HepG2 (cell line): ENCODE data around the gene PRM3. TPM values are rescaled to one million over a fixed set of nuclear protein-coding genes. Genes with fewer than 3 reads are reported as not detected.
A peak's percentile ranks its signal among the peaks of the same experiment; 100 is the strongest.

ENCODE experiments used
- ATAC-seq: fragments of 200-7000 bp; cut with Tn5 transposase; 3 replicates; pipeline ENCODE4 v1.9.1; 2020; ENCODE audit warnings: mild to moderate bottlenecking, moderate library complexity
- BruUV-seq: library from RNA; stranded (reverse); fragments of 400-500 nt; replicated peaks from 2 replicates; lab custom pipeline; 2021; lab: Mats Ljungman, UMichigan
- CTCF ChIA-PET: fragments of 300-600 bp; formaldehyde crosslinking; extraction: SDS; loops from one replicate; lab custom pipeline; 2021; ENCODE audit warnings: low total read pairs, inconsistent platforms, low intra/inter-chr PET ratio; lab: Yijun Ruan, JAX
- POLR2A ChIA-PET: fragments of 350-600 bp; sonication (Branson Sonifier 250); formaldehyde crosslinking; loops from one replicate; lab custom pipeline; 2020; ENCODE audit warnings: antibody characterized with exemption, inconsistent platforms; lab: Yijun Ruan, JAX
- DNase-seq: peaks from one replicate; pipeline ENCODE4 v3.0.0-alpha.2; 2015; ENCODE audit warnings: low spot score
- FAIRE-seq: peaks from 3 replicates; lab custom pipeline; 2011; peaks lifted over from hg19 to GRCh38; lab: Jason Lieb, UNC
- H2AFZ ChIP-seq: one replicate; pipeline ENCODE4 v1.6.1; 2011; ENCODE audit warnings: low read length, inconsistent platforms
- H3K27ac ChIP-seq: fragments of 300-600 bp; 3 replicates; pipeline ENCODE4 v1.8.0; 2011; ENCODE audit warnings: mixed run types, mild to moderate bottlenecking, mixed read lengths, low read length, inconsistent platforms; ENCODE audit not compliant: insufficient read depth; ENCODE audit errors: extremely low read length
- H3K27me3 ChIP-seq, 2 experiments: fragments of 200-600 bp in 1 of 2; 2 replicates in 1 of 2; 3 replicates in 1 of 2; pipeline versions ENCODE4 v1.6.0 to v1.8.0; 2011; ENCODE audit warnings: low read length in 2 of 2, mild to moderate bottlenecking in 2 of 2, moderate library complexity in 2 of 2, inconsistent platforms in 1 of 2; ENCODE audit not compliant: insufficient read depth in 2 of 2, control insufficient read depth in 1 of 2
- H3K36me3 ChIP-seq, 2 experiments: fragments of 200-600 bp in 1 of 2; replicated peaks in 1 of 2; 2 replicates in 1 of 2; 3 replicates in 1 of 2; pipeline versions ENCODE4 v1.5.1 to v1.8.0; 2011; ENCODE audit warnings: low read length in 2 of 2, inconsistent platforms in 1 of 2; ENCODE audit not compliant: insufficient read depth in 2 of 2, control insufficient read depth in 1 of 2
- H3K4me1 ChIP-seq: 2 replicates; pipeline ENCODE4 v1.5.1; 2012; ENCODE audit warnings: low read length, inconsistent platforms; ENCODE audit not compliant: insufficient read depth
- H3K4me2 ChIP-seq: 2 replicates; pipeline ENCODE4 v1.6.0; 2011; ENCODE audit warnings: low read depth, low read length, inconsistent platforms
- H3K4me3 ChIP-seq, 3 experiments: fragments of 200-600 bp in 1 of 3; sonication (generic), shearing (Covaris generic) in 1 of 3; replicated peaks in 1 of 3; 2 replicates each; pipeline ENCODE4 v1.5.1; 2011 to 2016; ENCODE audit warnings: low read length in 3 of 3, inconsistent platforms in 2 of 3, low read depth in 2 of 3, mild to moderate bottlenecking in 2 of 3, control low read depth in 1 of 3, mixed read lengths in 1 of 3; ENCODE audit not compliant: insufficient read depth in 1 of 3
- H3K79me2 ChIP-seq: one replicate; pipeline ENCODE4 v1.6.1; 2011; ENCODE audit warnings: low read length, inconsistent platforms; ENCODE audit not compliant: insufficient read depth
- H3K9ac ChIP-seq: 2 replicates; pipeline ENCODE4 v1.6.0; 2011; ENCODE audit warnings: mild to moderate bottlenecking, low read depth, low read length, inconsistent platforms; ENCODE audit not compliant: insufficient read depth
- H3K9me3 ChIP-seq: 2 replicates; pipeline ENCODE4 v1.5.1; 2012; ENCODE audit warnings: mild to moderate bottlenecking, low read length
- H4K20me1 ChIP-seq: 2 replicates; pipeline ENCODE4 v1.6.0; 2011; ENCODE audit warnings: inconsistent platforms, mild to moderate bottlenecking, low read length, moderate library complexity; ENCODE audit not compliant: insufficient read depth
- AHR ChIP-seq: IDR thresholded peaks from 2 replicates; pipeline ENCODE4 v1.6.1; 2018; ENCODE audit warnings: missing genetic modification reagents, missing compliant biosample characterization
- CEBPG ChIP-seq: IDR thresholded peaks from 2 replicates; pipeline ENCODE4 v1.6.1; 2016
- HMGXB4 ChIP-seq, 2 experiments: sonication (generic) in 1 of 2; formaldehyde crosslinking in 1 of 2; IDR thresholded peaks; 2 replicates each; pipeline versions ENCODE4 v1.4.0 to v1.6.1; 2018 to 2020; ENCODE audit warnings: missing genetic modification reagents in 2 of 2, borderline replicate concordance in 1 of 2, low read depth in 1 of 2, mild to moderate bottlenecking in 1 of 2, missing biosample characterization in 1 of 2
- IRF2 ChIP-seq: IDR thresholded peaks from 2 replicates; pipeline ENCODE4 v1.6.1; 2018; ENCODE audit warnings: missing genetic modification reagents, missing compliant biosample characterization
- LCORL ChIP-seq, 2 experiments: fragments of 450-650 bp in 1 of 2; sonication (generic) in 1 of 2; formaldehyde crosslinking in 1 of 2; IDR thresholded peaks; 2 replicates each; pipeline versions ENCODE4 v1.5.0 to v1.6.1; 2017 to 2020; ENCODE audit warnings: antibody characterized with exemption in 1 of 2, missing genetic modification reagents in 1 of 2
- SOX6 ChIP-seq, 2 experiments: fragments of 450-650 bp in 1 of 2; sonication (generic) in 1 of 2; formaldehyde crosslinking in 1 of 2; IDR thresholded peaks; 2 replicates each; pipeline versions ENCODE4 v1.4.0 to v1.6.1; 2017 to 2020; ENCODE audit warnings: antibody characterized with exemption in 1 of 2, mild to moderate bottlenecking in 1 of 2, missing genetic modification reagents in 1 of 2
- ZFP82 ChIP-seq: sonication (generic); formaldehyde crosslinking; IDR thresholded peaks from 2 replicates; pipeline ENCODE4 v1.5.1; 2020; ENCODE audit warnings: mild to moderate bottlenecking, missing genetic modification reagents, borderline replicate concordance
- ZFYVE20 ChIP-seq: sonication (generic); formaldehyde crosslinking; IDR thresholded peaks from 2 replicates; pipeline ENCODE4 v1.8.0; 2023; ENCODE audit warnings: low read depth, mild to moderate bottlenecking, moderate library complexity, missing genetic modification reagents, borderline replicate concordance
- ZNF205 ChIP-seq: IDR thresholded peaks from 2 replicates; pipeline ENCODE4 v1.6.1; 2018; ENCODE audit warnings: missing biosample characterization, missing genetic modification reagents
- ZNF563 ChIP-seq: sonication (generic); formaldehyde crosslinking; IDR thresholded peaks from 2 replicates; pipeline ENCODE4 v1.8.0; 2022; ENCODE audit warnings: mild to moderate bottlenecking, moderate library complexity, missing genetic modification reagents
- ZNF709 ChIP-seq: sonication (generic); formaldehyde crosslinking; IDR thresholded peaks from 2 replicates; pipeline ENCODE4 v1.5.0; 2020; ENCODE audit warnings: mild to moderate bottlenecking, missing genetic modification reagents
- ZNF883 ChIP-seq: sonication (generic); formaldehyde crosslinking; IDR thresholded peaks from 2 replicates; pipeline ENCODE4 v1.5.1; 2020; ENCODE audit warnings: mild to moderate bottlenecking, missing genetic modification reagents; ENCODE audit errors: not compliant biosample characterization
- WGBS: methylation state at CpG from one replicate; pipeline ENCODE4 v1.1.6; 2017; ENCODE audit warnings: low lambda C conversion rate; 5-methylcytosine and 5-hydroxymethylcytosine counted together
- in situ Hi-C: cut with HindIII; loops from 2 replicates; pipeline ENCODE4 v1.10.0; 2017; ENCODE audit warnings: low pct_unique_long_range_greater_than_20kb; ENCODE audit not compliant: extremely low pct_ligation_motif_present
- intact Hi-C: fragments of 100-400 bp; cut with micrococcal nuclease; formaldehyde crosslinking; loops from one replicate; pipeline ENCODE4 v1.10.0; 2022; ENCODE audit not compliant: unreplicated experiment
- polyA plus RNA-seq, 8 experiments: library from polyadenylated mRNA; depleted of rRNA in 3 of 8; stranded (reverse) in 7 of 8; unstranded in 1 of 8; fragments of >200 nt; fragmentation: Illumina TruSeq in 4 of 8; extraction: Trizol in 4 of 8; gene quantifications; 2 replicates each; pipeline versions ENCODE4 v1.2.1 to v1.2.3, GENCODE V29; 2011 to 2016; ENCODE audit warnings: low read depth in 4 of 8, missing spikeins in 1 of 8, mixed read lengths in 1 of 8; ENCODE audit not compliant: insufficient read depth in 1 of 8
- total RNA-seq, 5 experiments: library from RNA; depleted of rRNA; stranded (reverse); fragments of >200 nt; fragmentation: Illumina TruSeq; extraction: Trizol; gene quantifications; 2 replicates each; pipeline ENCODE4 v1.2.3, GENCODE V29; 2016; ENCODE audit warnings: low read depth in 1 of 5
- TF ChIP-seq, protein P1 (sequence below): sonication (generic); formaldehyde crosslinking; IDR thresholded peaks from 2 replicates; pipeline ENCODE4 v1.4.0; 2020; ENCODE audit warnings: missing genetic modification reagents, mild to moderate bottlenecking, borderline replicate concordance
- TF ChIP-seq, protein P2 (sequence below): sonication (generic); formaldehyde crosslinking; IDR thresholded peaks from 2 replicates; pipeline ENCODE4 v1.5.1; 2020; ENCODE audit warnings: missing genetic modification reagents, mild to moderate bottlenecking, borderline replicate concordance
- TF ChIP-seq, protein P3 (sequence below): sonication (generic); formaldehyde crosslinking; IDR thresholded peaks from 2 replicates; pipeline ENCODE4 v1.5.0; 2020; ENCODE audit warnings: mild to moderate bottlenecking, missing genetic modification reagents

The PRM3 gene
- total and polyA plus RNA-seq, 2 of the 13 experiments (the other 11 are each of a cell fraction or from before 2014, with no cell fraction given) = not detected

DNA sequence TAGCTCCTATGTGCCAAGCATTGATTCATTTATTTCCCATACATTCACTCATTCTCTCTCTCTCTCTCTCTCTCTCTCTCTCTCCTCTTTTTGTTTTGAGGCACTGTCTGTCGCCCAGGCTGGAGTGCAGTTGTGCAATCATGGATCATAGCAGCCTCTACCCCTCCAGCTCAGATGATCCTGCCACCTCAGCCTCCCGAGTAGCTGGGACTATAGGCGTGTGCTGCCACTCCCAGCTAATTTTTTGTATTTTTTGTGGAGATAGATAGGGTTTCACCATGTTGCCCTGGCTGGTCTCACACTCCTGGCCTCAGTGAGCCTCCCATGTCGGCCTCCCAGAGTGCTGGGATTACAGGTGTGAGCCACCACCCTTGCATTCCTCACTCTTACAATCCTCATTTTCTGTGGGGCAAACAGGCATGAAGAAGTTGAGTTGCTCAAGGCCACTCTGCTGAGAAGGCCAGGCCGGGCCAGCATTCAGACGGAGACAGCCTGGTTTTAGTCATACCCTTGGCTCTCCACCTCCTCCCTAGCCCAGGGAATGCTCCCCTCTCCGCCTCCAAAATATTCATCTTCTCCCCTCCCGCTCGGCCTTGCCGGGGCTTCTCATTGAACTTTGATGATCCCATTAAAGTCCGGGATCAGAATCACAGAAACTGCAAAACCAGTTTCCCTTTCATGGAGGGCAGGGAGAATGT is 3.6 kb upstream of the PRM3 start:
- BruUV-seq = no TSS peak
- POLR2A ChIA-PET = interaction anchor here (0.8 to 14.0 kb wide), 5 partner anchors 20 to 137 kb away, joined by 3 to 351 read pairs (median 4); partner anchors contain the start of gene SOCS1
- ATAC-seq (no peak), FAIRE-seq (no peak), DNase-seq (no peak)
- H2AFZ ChIP-seq = no peak overlapping the region
- H3K27ac ChIP-seq = peak overlapping the region; percentile 97
- in situ Hi-C loops (no loop called here), intact Hi-C loops (no loop called here)
- H3K36me3 ChIP-seq = no peaks in the 10 kb centered on the region
- H3K27me3 ChIP-seq = no peaks in the 10 kb centered on the region
- no peak overlapping the region; the same call in 1 of the 2 replicates for H3K9ac ChIP-seq
- 78% methylated on average over 11 of the region's 11 CpGs for WGBS
- CTCF ChIA-PET = no interaction called here
- no peaks in the 10 kb centered on the region for H4K20me1 ChIP-seq
- H3K79me2 ChIP-seq = no peaks in the 10 kb centered on the region
- no peaks in the 10 kb centered on the region for H3K9me3 ChIP-seq
- no peak overlapping the region for H3K4me3 ChIP-seq
- no peak overlapping the region for H3K4me2 ChIP-seq
- peaks cover 98% of the 10 kb centered on the region for H3K4me1 ChIP-seq
- TF ChIP-seq, protein P1, sequence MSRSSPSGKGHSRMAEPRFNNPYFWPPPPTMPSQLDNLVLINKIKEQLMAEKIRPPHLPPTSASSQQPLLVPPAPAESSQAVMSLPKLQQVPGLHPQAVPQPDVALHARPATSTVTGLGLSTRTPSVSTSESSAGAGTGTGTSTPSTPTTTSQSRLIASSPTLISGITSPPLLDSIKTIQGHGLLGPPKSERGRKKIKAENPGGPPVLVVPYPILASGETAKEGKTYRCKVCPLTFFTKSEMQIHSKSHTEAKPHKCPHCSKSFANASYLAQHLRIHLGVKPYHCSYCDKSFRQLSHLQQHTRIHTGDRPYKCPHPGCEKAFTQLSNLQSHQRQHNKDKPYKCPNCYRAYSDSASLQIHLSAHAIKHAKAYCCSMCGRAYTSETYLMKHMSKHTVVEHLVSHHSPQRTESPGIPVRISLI = peak; percentile 23; the same call in 1 of the 2 replicates
- TF ChIP-seq LCORL (IDR thresholded peaks at IDR 0.05) (no peak), LCORL (CRISPR knock-in tag; IDR thresholded peaks at IDR 0.05) (0 out of 2 replicates have a peak, but pooled peaks have one; percentile 5), ZFYVE20 (CRISPR knock-in tag) (no peak), ZFP82 (CRISPR knock-in tag) (0 out of 2 replicates have a peak, but pooled peaks have one; percentile 76), CEBPG (peak; percentile 90), SOX6 (IDR thresholded peaks at IDR 0.05) (no peak), SOX6 (CRISPR knock-in tag; IDR thresholded peaks at IDR 0.05) (peak; percentile 26; the same call in 1 of the 2 replicates), ZNF709 (0 out of 2 replicates have a peak, but pooled peaks have one; percentile 38), IRF2 (CRISPR knock-in tag) (0 out of 2 replicates have a peak, but pooled peaks have one; percentile 3), HMGXB4 (CRISPR knock-in tag; IDR thresholded peaks at IDR 0.05; ENCODE audit: borderline replicate concordance in 1 of 2, low read depth in 1 of 2) (no peak), ZNF883 (CRISPR knock-in tag) (peak; percentile 62), ZNF205 (CRISPR knock-in tag) (no peak), ZNF563 (CRISPR knock-in tag) (0 out of 2 replicates have a peak, but pooled peaks have one; percentile 20), AHR (CRISPR knock-in tag) (0 out of 2 replicates have a peak, but pooled peaks have one; percentile 60)
- TF ChIP-seq, protein P2, sequence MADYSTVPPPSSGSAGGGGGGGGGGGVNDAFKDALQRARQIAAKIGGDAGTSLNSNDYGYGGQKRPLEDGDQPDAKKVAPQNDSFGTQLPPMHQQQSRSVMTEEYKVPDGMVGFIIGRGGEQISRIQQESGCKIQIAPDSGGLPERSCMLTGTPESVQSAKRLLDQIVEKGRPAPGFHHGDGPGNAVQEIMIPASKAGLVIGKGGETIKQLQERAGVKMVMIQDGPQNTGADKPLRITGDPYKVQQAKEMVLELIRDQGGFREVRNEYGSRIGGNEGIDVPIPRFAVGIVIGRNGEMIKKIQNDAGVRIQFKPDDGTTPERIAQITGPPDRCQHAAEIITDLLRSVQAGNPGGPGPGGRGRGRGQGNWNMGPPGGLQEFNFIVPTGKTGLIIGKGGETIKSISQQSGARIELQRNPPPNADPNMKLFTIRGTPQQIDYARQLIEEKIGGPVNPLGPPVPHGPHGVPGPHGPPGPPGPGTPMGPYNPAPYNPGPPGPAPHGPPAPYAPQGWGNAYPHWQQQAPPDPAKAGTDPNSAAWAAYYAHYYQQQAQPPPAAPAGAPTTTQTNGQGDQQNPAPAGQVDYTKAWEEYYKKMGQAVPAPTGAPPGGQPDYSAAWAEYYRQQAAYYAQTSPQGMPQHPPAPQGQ = 0 out of 2 replicates have a peak, but pooled peaks have one; percentile 81
- TF ChIP-seq, protein P3, sequence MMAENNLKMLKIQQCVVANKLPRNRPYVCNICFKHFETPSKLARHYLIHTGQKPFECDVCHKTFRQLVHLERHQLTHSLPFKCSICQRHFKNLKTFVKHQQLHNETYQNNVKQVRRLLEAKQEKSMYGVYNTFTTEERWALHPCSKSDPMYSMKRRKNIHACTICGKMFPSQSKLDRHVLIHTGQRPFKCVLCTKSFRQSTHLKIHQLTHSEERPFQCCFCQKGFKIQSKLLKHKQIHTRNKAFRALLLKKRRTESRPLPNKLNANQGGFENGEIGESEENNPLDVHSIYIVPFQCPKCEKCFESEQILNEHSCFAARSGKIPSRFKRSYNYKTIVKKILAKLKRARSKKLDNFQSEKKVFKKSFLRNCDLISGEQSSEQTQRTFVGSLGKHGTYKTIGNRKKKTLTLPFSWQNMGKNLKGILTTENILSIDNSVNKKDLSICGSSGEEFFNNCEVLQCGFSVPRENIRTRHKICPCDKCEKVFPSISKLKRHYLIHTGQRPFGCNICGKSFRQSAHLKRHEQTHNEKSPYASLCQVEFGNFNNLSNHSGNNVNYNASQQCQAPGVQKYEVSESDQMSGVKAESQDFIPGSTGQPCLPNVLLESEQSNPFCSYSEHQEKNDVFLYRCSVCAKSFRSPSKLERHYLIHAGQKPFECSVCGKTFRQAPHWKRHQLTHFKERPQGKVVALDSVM = peak; percentile 99
